Activated CD8-positive, alpha-beta T cell treated with anti-CD3 and anti-CD28 coated beads for 36 hours (primary cell): ENCODE data around the gene PRCC. TPM values are rescaled to one million over a fixed set of nuclear protein-coding genes. Genes with fewer than 3 reads are reported as not detected.

Experiments used
- ATAC-seq: fragments of 200-7000 bp; cut with Tn5 transposase; one replicate; pipeline ENCODE4 v1.10.0; 2021; ENCODE audit warnings: mild to moderate bottlenecking, moderate library complexity
- CTCF ChIA-PET: fragments of 350-600 bp; sonication (Branson Sonifier 250); formaldehyde crosslinking; loops from one replicate; lab custom pipeline; 2021; ENCODE audit warnings: antibody characterized with exemption; lab: Charles Lee
- POLR2A ChIA-PET: fragments of 350-600 bp; sonication (Branson Sonifier 250); formaldehyde crosslinking; loops from one replicate; lab custom pipeline; 2021; ENCODE audit warnings: antibody characterized with exemption; lab: Charles Lee
- DNase-seq: peaks from one replicate; pipeline ENCODE4 v3.0.0-alpha.2; 2020
- H3K27ac Mint-ChIP-seq: one replicate; pipeline ENCODE4 v1.8.0; 2021; ENCODE audit warnings: mild to moderate bottlenecking, mixed read lengths
- H3K27me3 Mint-ChIP-seq: one replicate; pipeline ENCODE4 v1.8.0; 2021; ENCODE audit warnings: mixed read lengths
- H3K36me3 Mint-ChIP-seq: one replicate; pipeline ENCODE4 v1.8.0; 2021; ENCODE audit warnings: low read depth, mixed read lengths
- H3K4me1 Mint-ChIP-seq: one replicate; pipeline ENCODE4 v1.8.0; 2021; ENCODE audit warnings: low read depth, mixed read lengths
- H3K4me3 Mint-ChIP-seq: one replicate; pipeline ENCODE4 v1.8.0; 2021; ENCODE audit warnings: mild to moderate bottlenecking, moderate library complexity, mixed read lengths
- H3K9me3 Mint-ChIP-seq: one replicate; pipeline ENCODE4 v1.8.0; 2021; ENCODE audit warnings: mixed read lengths
- intact Hi-C: fragments of 100-400 bp; cut with micrococcal nuclease; formaldehyde crosslinking; loops from one replicate; pipeline ENCODE4 v1.10.0; 2022
- total RNA-seq, 2 experiments: library from RNA; stranded (reverse); gene quantifications; one replicate each; pipeline ENCODE4 v1.2.3, GENCODE V29; 2021
- TF ChIP-seq, protein P1 (sequence below): fragments of 200-600 bp; IDR thresholded peaks from one replicate; pipeline ENCODE4 v1.8.0; 2022; ENCODE audit warnings: antibody characterized with exemption, mild to moderate bottlenecking

PRCC gene
- total RNA-seq, 2 experiments from 2014 or later, result 69.8 to 70.6 TPM

DNA sequence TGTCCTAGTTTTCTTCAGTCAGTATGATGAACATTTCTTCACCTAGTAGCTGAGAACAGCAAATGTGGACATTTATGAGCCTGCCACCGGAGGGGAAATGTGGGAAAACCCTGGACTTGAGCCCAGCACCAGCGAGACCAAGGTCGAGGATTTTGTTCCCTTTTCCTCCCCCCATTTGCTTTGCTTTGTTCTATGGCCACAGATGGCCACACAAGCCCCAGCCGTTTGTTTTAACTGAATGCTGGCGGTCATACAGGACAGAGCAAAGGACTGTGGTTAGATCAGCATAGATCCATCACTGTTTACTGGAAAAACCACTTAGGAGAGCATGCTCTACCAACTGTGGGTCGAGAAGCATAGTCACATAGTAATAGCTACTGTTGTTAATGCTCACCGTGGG lies 28.5 kb downstream of the PRCC start:
- ChIA-PET POLR2A (interaction anchor here (0.7 to 3.3 kb wide), 7 partner anchors 13 to 160 kb away, joined by 3 to 17 read pairs (median 4); partner anchors contain the start of gene NTRK1), CTCF (interaction anchor here (1.2 to 10.4 kb wide), 7 partner anchors 39 to 106 kb away, joined by 3 to 214 read pairs (median 25); partner anchors contain the start of genes INSRR, NTRK1 and PEAR1)
- Mint-ChIP-seq H3K4me3 (no peak overlapping the region), H3K36me3 (peaks cover 55% of the 10 kb centered on the region), H3K27ac (no peak overlapping the region), H3K27me3 (no peaks in the 10 kb centered on the region), H3K4me1 (no peaks in the 10 kb centered on the region), H3K9me3 (no peaks in the 10 kb centered on the region)
- TF ChIP-seq, protein P1, sequence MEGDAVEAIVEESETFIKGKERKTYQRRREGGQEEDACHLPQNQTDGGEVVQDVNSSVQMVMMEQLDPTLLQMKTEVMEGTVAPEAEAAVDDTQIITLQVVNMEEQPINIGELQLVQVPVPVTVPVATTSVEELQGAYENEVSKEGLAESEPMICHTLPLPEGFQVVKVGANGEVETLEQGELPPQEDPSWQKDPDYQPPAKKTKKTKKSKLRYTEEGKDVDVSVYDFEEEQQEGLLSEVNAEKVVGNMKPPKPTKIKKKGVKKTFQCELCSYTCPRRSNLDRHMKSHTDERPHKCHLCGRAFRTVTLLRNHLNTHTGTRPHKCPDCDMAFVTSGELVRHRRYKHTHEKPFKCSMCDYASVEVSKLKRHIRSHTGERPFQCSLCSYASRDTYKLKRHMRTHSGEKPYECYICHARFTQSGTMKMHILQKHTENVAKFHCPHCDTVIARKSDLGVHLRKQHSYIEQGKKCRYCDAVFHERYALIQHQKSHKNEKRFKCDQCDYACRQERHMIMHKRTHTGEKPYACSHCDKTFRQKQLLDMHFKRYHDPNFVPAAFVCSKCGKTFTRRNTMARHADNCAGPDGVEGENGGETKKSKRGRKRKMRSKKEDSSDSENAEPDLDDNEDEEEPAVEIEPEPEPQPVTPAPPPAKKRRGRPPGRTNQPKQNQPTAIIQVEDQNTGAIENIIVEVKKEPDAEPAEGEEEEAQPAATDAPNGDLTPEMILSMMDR, result no peak
- intact Hi-C loops, result no loop called here
- DNase-seq (no peak), ATAC-seq (no peak)

DNA sequence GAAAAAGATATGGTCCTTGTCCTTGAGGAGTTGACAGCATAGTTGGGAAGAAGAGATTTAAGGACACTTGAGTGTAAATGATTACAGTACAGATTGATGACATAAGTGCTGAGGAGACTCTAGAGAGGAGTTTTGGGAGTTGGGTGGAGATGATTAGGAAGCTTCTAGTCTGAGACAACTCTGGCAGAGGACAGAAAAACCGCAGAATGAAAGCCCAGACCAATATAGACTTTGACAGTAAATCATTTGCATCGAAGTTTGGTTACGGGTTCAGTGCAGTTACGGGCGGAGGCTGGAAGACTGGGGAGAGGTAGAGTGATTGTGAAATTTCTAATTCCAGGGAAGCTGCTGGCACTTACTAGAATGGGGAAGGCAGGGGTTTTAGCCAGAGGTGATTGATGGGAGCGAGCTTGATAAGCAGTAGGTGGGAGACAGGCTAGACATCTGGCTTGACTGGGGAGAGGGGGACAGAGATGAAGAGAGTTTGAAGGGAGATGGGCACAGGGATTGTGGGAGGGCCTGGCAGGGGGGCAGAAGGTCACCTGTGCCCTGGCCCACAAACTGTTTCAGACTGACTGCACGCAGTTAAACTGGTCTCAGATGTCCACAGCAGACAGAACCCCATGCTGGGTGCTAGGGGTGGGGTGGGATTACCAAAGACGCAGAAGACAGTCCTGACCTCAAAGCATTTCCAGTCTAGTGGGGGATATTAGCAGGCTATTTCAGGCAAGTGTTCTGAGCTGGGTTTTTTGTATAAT lies 29.2 kb downstream of the PRCC start:
- Mint-ChIP-seq H3K36me3 (peaks cover 48% of the 10 kb centered on the region), H3K27me3 (no peaks in the 10 kb centered on the region)

DNA sequence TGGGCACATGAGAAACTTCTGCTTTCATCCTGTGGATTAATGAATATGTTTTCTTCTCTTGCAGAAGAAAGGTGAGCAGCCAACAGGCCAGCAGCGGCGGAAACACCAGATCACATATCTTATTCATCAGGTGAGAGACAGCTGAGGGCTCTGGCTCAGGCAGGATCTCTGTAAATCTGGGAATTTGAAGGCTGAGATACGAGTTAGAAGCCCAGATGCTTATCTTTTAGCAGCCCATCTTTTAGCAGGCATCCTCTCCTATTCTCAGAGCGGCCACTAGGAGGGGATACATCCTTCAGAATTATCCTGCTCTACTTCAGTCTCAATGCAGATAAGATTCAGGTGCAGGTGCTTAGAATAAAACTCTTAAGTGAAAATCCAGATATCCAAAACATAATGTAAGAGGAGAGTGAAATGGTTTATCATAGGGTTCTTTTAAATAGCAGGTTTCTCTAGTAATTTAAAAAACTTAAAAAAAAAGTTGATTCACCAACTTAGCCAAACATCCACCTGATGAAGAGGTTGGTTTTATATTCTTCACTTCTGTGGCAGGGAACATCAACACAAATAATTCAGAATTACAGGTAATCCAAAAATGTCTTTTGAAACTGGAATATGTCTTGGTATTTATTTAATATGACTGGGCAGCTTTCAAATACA lies 30.0 kb downstream of the PRCC start:
- ChIA-PET POLR2A (interaction anchor here (1.0 to 3.3 kb wide), 5 partner anchors 10 to 63 kb away, joined by 3 to 17 read pairs (median 11); partner anchors contain the start of gene NTRK1), CTCF (interaction anchor here (0.6 to 10.4 kb wide), 31 partner anchors 9 to 149 kb away, joined by 3 to 214 read pairs (median 4); partner anchors contain the start of genes INSRR, NES, NTRK1 and PEAR1)
- H3K4me3 Mint-ChIP-seq, result no peak overlapping the region
- no peaks in the 10 kb centered on the region for H3K27me3 Mint-ChIP-seq
- H3K27ac Mint-ChIP-seq, result no peak overlapping the region
- H3K9me3 Mint-ChIP-seq, result no peaks in the 10 kb centered on the region
- intact Hi-C loops, result no loop called here
- H3K36me3 Mint-ChIP-seq, result peaks cover 45% of the 10 kb centered on the region
- peaks cover 6% of the 10 kb centered on the region for H3K4me1 Mint-ChIP-seq
- TF ChIP-seq, protein P1, result peak; percentile 91
- ATAC-seq (peak; percentile 84), DNase-seq (peak; percentile 77)

More for the DNA sequence above, 29.2 kb downstream of the PRCC start:
- intact Hi-C loops, result no loop called here
- TF ChIP-seq, protein P1, result no peak
- ChIA-PET CTCF (interaction anchor here (0.6 to 10.4 kb wide), 24 partner anchors 9 to 148 kb away, joined by 3 to 214 read pairs (median 4); partner anchors contain the start of genes INSRR, NES, NTRK1 and PEAR1), POLR2A (interaction anchor here (0.7 to 3.3 kb wide), 8 partner anchors 12 to 159 kb away, joined by 3 to 17 read pairs (median 4); partner anchors contain the start of gene NTRK1)
- DNase-seq, result no peak
- Mint-ChIP-seq H3K27ac (no peak overlapping the region), H3K4me1 (peaks cover 4% of the 10 kb centered on the region), H3K9me3 (no peaks in the 10 kb centered on the region), H3K4me3 (no peak overlapping the region)
- no peak for ATAC-seq

DNA sequence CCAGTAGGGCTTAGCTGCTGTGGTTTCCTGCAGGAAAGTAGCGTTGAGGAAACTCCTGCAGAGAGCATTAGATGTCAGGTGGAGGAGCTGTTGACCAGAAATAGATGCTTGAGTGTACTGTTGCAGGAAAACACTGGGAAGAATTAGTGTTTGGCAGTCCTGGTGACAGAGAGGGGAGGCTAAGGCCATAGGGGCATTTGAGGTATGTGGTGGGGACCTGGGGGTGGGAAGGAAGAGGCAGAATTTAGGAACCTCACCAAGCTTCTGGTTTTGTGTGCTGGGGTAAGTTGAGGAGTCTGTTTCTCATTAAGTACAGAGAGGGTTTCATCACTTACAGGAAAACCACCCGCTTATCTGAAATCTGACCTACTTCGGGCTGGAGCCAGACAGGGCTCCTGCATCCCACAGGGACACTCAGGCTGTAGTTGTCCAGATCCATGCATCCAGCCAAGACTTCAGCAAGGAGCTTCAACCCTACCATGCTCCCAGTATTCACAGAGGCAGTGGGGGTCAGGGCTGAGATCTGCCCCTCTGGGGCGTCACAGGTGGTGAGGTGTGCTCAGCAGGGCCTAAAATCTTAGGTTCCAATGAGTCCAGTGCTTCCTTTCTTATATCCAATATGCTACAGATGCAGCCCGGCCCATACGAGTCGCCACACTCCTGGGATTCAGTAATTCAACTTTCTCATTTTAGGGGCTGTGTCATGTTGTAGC lies 34.2 kb downstream of the PRCC start:
- no peak for ATAC-seq
- TF ChIP-seq, protein P1, result no peak
- intact Hi-C loops, result loop anchor here (5.0 kb wide), 1 partner anchor 56 kb away; the partner anchor contains the start of gene INSRR

More for the DNA sequence above, 34.2 kb downstream of the PRCC start:
- CTCF ChIA-PET, result interaction anchor here (1.2 to 10.4 kb wide), 9 partner anchors 9 to 126 kb away, joined by 4 to 214 read pairs (median 6); partner anchors contain the start of genes INSRR and NTRK1
- POLR2A ChIA-PET, result interaction anchor here (0.6 to 5.0 kb wide), 16 partner anchors 9 to 163 kb away, joined by 3 to 20 read pairs (median 4); partner anchors contain the start of genes INSRR, ISG20L2, METTL25B and NTRK1
- Mint-ChIP-seq H3K27ac (peak overlapping the region; percentile 60), H3K9me3 (no peaks in the 10 kb centered on the region), H3K4me3 (no peak overlapping the region), H3K36me3 (peaks cover 28% of the 10 kb centered on the region), H3K4me1 (peaks cover 8% of the 10 kb centered on the region), H3K27me3 (no peaks in the 10 kb centered on the region)
- DNase-seq, result no peak
